HG03342 (cell line): ENCODE results near the gene DHRS13.
A peak's percentile ranks its signal among the peaks of the same experiment; 100 is the strongest.

Source experiments
- ATAC-seq: cut with Tn5 transposase; IDR thresholded peaks from one replicate; pipeline ENCODE4 v1.9.1; 2021; ENCODE audit warnings: mild to moderate bottlenecking, moderate library complexity; ENCODE audit not compliant: unreplicated experiment

Gene DHRS13

GRCh38 chr17:28902819-28903545, at the start of gene DHRS13:
Gene DHRS13 (minus strand): TSS chr17:28903079. CDS start chr17:28902944, 135 bp downstream.
- ATAC-seq: peak; percentile 68

GRCh38 chr17:28951991-28952975, 49.4 kb upstream of the DHRS13 start:
- ATAC-seq: peak; percentile 56

GRCh38 chr17:28951428-28951990, 48.6 kb upstream of the DHRS13 start, which contains the start of gene PHF12:
Gene PHF12 (minus strand): TSS chr17:28951518. CDS start chr17:28950960, 558 bp downstream.
- ATAC-seq: peak; percentile 50

GRCh38 chr17:28950752-28951427, 48.0 kb upstream of the DHRS13 start:
- ATAC-seq: no peak

- no peak for ATAC-seq
Measured at GRCh38 chr17:28950017-28950751, 47.3 kb upstream of the DHRS13 start.

- ATAC-seq: no peak
Measured at GRCh38 chr17:28949185-28950016, 46.5 kb upstream of the DHRS13 start.

- no peak for ATAC-seq
Measured at GRCh38 chr17:28948873-28949184, 46.0 kb upstream of the DHRS13 start.

- ATAC-seq: no peak
Measured at GRCh38 chr17:28948342-28948741, 45.5 kb upstream of the DHRS13 start.

- no peak for ATAC-seq
Measured at GRCh38 chr17:28947639-28948038, 44.8 kb upstream of the DHRS13 start.

GRCh38 chr17:28946239-28946638, 43.4 kb upstream of the DHRS13 start:
- no peak for ATAC-seq

- ATAC-seq: no peak
Measured at GRCh38 chr17:28944862-28945741, 42.2 kb upstream of the DHRS13 start.

- no peak for ATAC-seq
Measured at GRCh38 chr17:28944343-28944742, 41.5 kb upstream of the DHRS13 start.

GRCh38 chr17:28942925-28943324, 40.0 kb upstream of the DHRS13 start:
- no peak for ATAC-seq

- no peak for ATAC-seq
Measured at GRCh38 chr17:28941251-28941650, 38.4 kb upstream of the DHRS13 start.

GRCh38 chr17:28940675-28941074, 37.8 kb upstream of the DHRS13 start:
- no peak for ATAC-seq

GRCh38 chr17:28940142-28940541, 37.3 kb upstream of the DHRS13 start:
- no peak for ATAC-seq

- no peak for ATAC-seq
Measured at GRCh38 chr17:28938552-28938951, 35.7 kb upstream of the DHRS13 start.

GRCh38 chr17:28937044-28937729, 34.3 kb upstream of the DHRS13 start:
- ATAC-seq: no peak
